K562 (cell line): ENCODE data around the gene EML6. TPM values are rescaled to one million over a fixed set of nuclear protein-coding genes. Genes with fewer than 3 reads are reported as not detected.

Experiments used
- ATAC-seq: fragments of 200-7000 bp; cut with Tn5 transposase; 3 replicates; pipeline ENCODE4 v1.9.1; 2020; ENCODE audit warnings: moderate library complexity
- BruUV-seq: library from RNA; stranded (reverse); fragments of 400-500 nt; replicated peaks from 2 replicates; lab custom pipeline; 2021; lab: Mats Ljungman, UMichigan
- CTCF ChIA-PET: fragments of 300-600 bp; formaldehyde crosslinking; extraction: SDS; loops from one replicate; lab custom pipeline; 2021; ENCODE audit warnings: low intra/inter-chr PET ratio; lab: Yijun Ruan, JAX
- POLR2A ChIA-PET: fragments of 300-600, 350-650 bp; sonication (Branson Sonifier 250); formaldehyde crosslinking; extraction: SDS; loops from one replicate; lab custom pipeline; 2021; ENCODE audit warnings: antibody characterized with exemption, inconsistent platforms; lab: Yijun Ruan, JAX
- DNase-seq, 4 experiments: peaks; one replicate each; pipeline versions ENCODE4 v3.0.0 to v3.0.0-alpha.2; 2011 to 2018; ENCODE audit warnings: low spot score in 3 of 4, mixed read lengths in 3 of 4; ENCODE audit errors: extremely low read depth in 1 of 4
- FAIRE-seq: peaks from 2 replicates; lab custom pipeline; 2011; peaks lifted over from hg19 to GRCh38; lab: Jason Lieb, UNC
- H2AFZ ChIP-seq: 2 replicates; pipeline ENCODE4 v1.6.0; 2011; ENCODE audit warnings: low read depth, low read length, control low read depth, inconsistent platforms
- H3K27ac ChIP-seq: fragments of 200-600 bp; 3 replicates; pipeline ENCODE4 v1.8.0; 2011; ENCODE audit warnings: low read depth, mild to moderate bottlenecking, control low read depth, inconsistent platforms, low read length, moderate library complexity, mixed read lengths; ENCODE audit errors: extremely low read depth
- H3K27me3 ChIP-seq, 2 experiments: fragments of 300-600 bp in 1 of 2; 2 replicates in 1 of 2; 3 replicates in 1 of 2; pipeline versions ENCODE4 v1.6.0 to v1.8.0; 2011; ENCODE audit warnings: inconsistent platforms in 2 of 2, low read length in 2 of 2, mild to moderate bottlenecking in 1 of 2, mixed read lengths in 1 of 2, moderate library complexity in 1 of 2; ENCODE audit not compliant: control insufficient read depth in 2 of 2, insufficient read depth in 2 of 2
- H3K36me3 ChIP-seq: fragments of 300-600 bp; 3 replicates; pipeline ENCODE4 v1.8.0; 2011; ENCODE audit warnings: mild to moderate bottlenecking, low read length, inconsistent platforms; ENCODE audit not compliant: control insufficient read depth, insufficient read depth
- H3K4me1 ChIP-seq, 2 experiments: fragments of 200-600 bp in 1 of 2; replicated peaks in 1 of 2; 2 replicates in 1 of 2; 3 replicates in 1 of 2; pipeline versions ENCODE4 v1.5.1 to v1.8.0; 2011; ENCODE audit warnings: inconsistent platforms in 2 of 2, low read length in 2 of 2, mild to moderate bottlenecking in 1 of 2, mixed read lengths in 1 of 2, moderate library complexity in 1 of 2; ENCODE audit not compliant: control insufficient read depth in 2 of 2, insufficient read depth in 2 of 2
- H3K4me2 ChIP-seq: 2 replicates; pipeline ENCODE4 v1.6.1; 2011; ENCODE audit warnings: low read length, control low read depth, inconsistent platforms, mixed read lengths; ENCODE audit not compliant: insufficient read depth
- H3K4me3 ChIP-seq: fragments of 200-600 bp; sonication (generic), shearing (Covaris generic); 2 replicates; pipeline ENCODE4 v1.5.1; 2016; ENCODE audit warnings: control low read depth, inconsistent platforms
- H3K79me2 ChIP-seq: fragments of 200-600 bp; 3 replicates; pipeline ENCODE4 v1.8.0; 2011; ENCODE audit warnings: low read length, inconsistent platforms; ENCODE audit not compliant: control insufficient read depth, insufficient read depth
- H3K9ac ChIP-seq, 2 experiments: 2 replicates each; pipeline versions ENCODE4 v1.6.0 to v1.6.1; 2011; ENCODE audit warnings: low read depth in 2 of 2, low read length in 2 of 2, control low read depth in 1 of 2, inconsistent platforms in 1 of 2, mild to moderate bottlenecking in 1 of 2, mixed read lengths in 1 of 2; ENCODE audit not compliant: insufficient read depth in 1 of 2
- H3K9me1 ChIP-seq: one replicate; pipeline ENCODE4 v1.6.0; 2011; ENCODE audit warnings: inconsistent platforms, mild to moderate bottlenecking, low read length, moderate library complexity; ENCODE audit not compliant: control insufficient read depth, insufficient read depth
- H3K9me3 ChIP-seq: replicated peaks from 2 replicates; pipeline ENCODE4 v1.5.1; 2011; ENCODE audit warnings: low read depth, low read length, inconsistent platforms; ENCODE audit not compliant: control insufficient read depth, insufficient read depth
- H4K20me1 ChIP-seq: replicated peaks from 2 replicates; pipeline ENCODE4 v1.6.1; 2011; ENCODE audit warnings: low read length, inconsistent platforms, mixed read lengths; ENCODE audit not compliant: control insufficient read depth, insufficient read depth
- HDAC1 ChIP-seq, 2 experiments: fragments of 450-650 bp; IDR thresholded peaks; 2 replicates each; pipeline ENCODE4 v1.6.1; 2016 to 2017; ENCODE audit warnings: inconsistent platforms in 1 of 2, mild to moderate bottlenecking in 1 of 2, moderate library complexity in 1 of 2
- HNRNPL ChIP-seq: fragments of 200-400 bp; formaldehyde crosslinking; IDR thresholded peaks from 2 replicates; pipeline ENCODE4 v1.6.1; 2017; ENCODE audit warnings: low read depth, mild to moderate bottlenecking, low read length
- NFATC3 ChIP-seq: fragments of 450-650 bp; IDR thresholded peaks from 2 replicates; pipeline ENCODE4 v1.6.1; 2017; ENCODE audit warnings: mild to moderate bottlenecking
- NR2C2 ChIP-seq, 2 experiments: fragments of 200-800 bp in 1 of 2; sonication (Bioruptor generic) in 1 of 2; sonication (generic) in 1 of 2; formaldehyde crosslinking in 1 of 2; IDR thresholded peaks; 2 replicates each; pipeline versions ENCODE4 v1.6.1 to v1.8.0; 2016 to 2022; ENCODE audit warnings: mild to moderate bottlenecking in 1 of 2, missing compliant biosample characterization in 1 of 2, missing genetic modification characterization in 1 of 2, missing genetic modification reagents in 1 of 2
- PRPF4 ChIP-seq: fragments of 200-400 bp; formaldehyde crosslinking; IDR thresholded peaks from one replicate; pipeline ENCODE4 v1.6.1; 2017; ENCODE audit warnings: low read length, low read depth, mild to moderate bottlenecking; ENCODE audit not compliant: insufficient read depth, poor library complexity, severe bottlenecking
- ZNF282 ChIP-seq: sonication (generic); formaldehyde crosslinking; IDR thresholded peaks from 2 replicates; pipeline ENCODE4 v1.8.1; 2023; ENCODE audit warnings: missing genetic modification reagents
- ZNF384 ChIP-seq: IDR thresholded peaks from 2 replicates; pipeline ENCODE4 v1.6.1; 2012; ENCODE audit warnings: low read depth, low read length, improper control_type of control experiment
- ZNF512 ChIP-seq: IDR thresholded peaks from 2 replicates; pipeline ENCODE4 v1.6.1; 2016; ENCODE audit warnings: missing genetic modification characterization, missing compliant biosample characterization
- WGBS: fragments of 100-300 bp; shearing (Covaris generic); methylation state at CpG from one replicate; pipeline ENCODE4 v1.1.6; 2016; ENCODE audit warnings: low coverage, mixed read lengths; ENCODE audit not compliant: insufficient coverage; ENCODE audit errors: missing lambda C conversion rate; 5-methylcytosine and 5-hydroxymethylcytosine counted together
- in situ Hi-C: fragments of 300-500 bp; cut with MboI; formaldehyde crosslinking; loops from 4 replicates; pipeline ENCODE4 v1.15.0; 2018; ENCODE audit warnings: inconsistent platforms, mixed read lengths
- intact Hi-C: fragments of 100-400 bp; cut with micrococcal nuclease; formaldehyde crosslinking; loops from 2 replicates; pipeline ENCODE4 v1.14.2; 2022
- polyA plus RNA-seq, 8 experiments: library from polyadenylated mRNA; depleted of rRNA in 4 of 8; stranded (reverse) in 5 of 8; unstranded in 3 of 8; fragments of >200 nt; fragmentation: Nextera tagmentation in 2 of 8; fragmentation: Illumina TruSeq in 1 of 8; extraction: Ambion mirVana in 2 of 8; extraction: Trizol in 1 of 8; gene quantifications; 2 replicates each; pipeline versions ENCODE4 v1.2.1 to v1.2.3, GENCODE V29; 2011 to 2014; ENCODE audit warnings: inconsistent platforms in 1 of 8, missing spikeins in 1 of 8
- total RNA-seq, 7 experiments: library from RNA; depleted of rRNA in 6 of 7; stranded (reverse); fragments of >200 nt in 6 of 7; fragmentation: Illumina TruSeq in 2 of 7; extraction: Trizol in 2 of 7; gene quantifications; 2 replicates each; pipeline versions ENCODE4 v1.2.1 to v1.2.3, GENCODE V29; 2011 to 2021; ENCODE audit warnings: low replicate concordance in 1 of 7

The EML6 gene
- total and polyA plus RNA-seq, 9 of the 15 experiments (the other 6 are each of a cell fraction or from before 2014, with no cell fraction given), result 0.07 to 0.56 (median 0.25) TPM

- H3K36me3 ChIP-seq, result no peaks in the 10 kb centered on the region
- H3K27ac ChIP-seq, result no peak overlapping the region
- no peaks in the 10 kb centered on the region; a peak in 1 of 5 replicates for H3K27me3 ChIP-seq
- H3K4me1 ChIP-seq, result peaks cover 31 to 51% of the 10 kb centered on the region in 2 experiments
- no peak overlapping the region for H3K4me3 ChIP-seq
- no peaks in the 10 kb centered on the region for H3K9me3 ChIP-seq
- TF ChIP-seq PRPF4 (no peak), NR2C2 (CRISPR knock-in tag; IDR thresholded peaks at IDR 0.05) (no peak), NR2C2 (tag; IDR thresholded peaks at IDR 0.05) (no peak), HDAC1 (IDR thresholded peaks at IDR 0.05) (no peak), ZNF282 (CRISPR knock-in tag) (no peak), ZNF512 (tag) (no peak), ZNF384 (no peak), NFATC3 (no peak), HNRNPL (no peak)
- ATAC-seq, result no peak
- H3K79me2 ChIP-seq, result no peaks in the 10 kb centered on the region
- no peak for DNase-seq
- intact Hi-C loops, result no loop called here
- H2AFZ ChIP-seq, result no peak overlapping the region
- no peaks in the 10 kb centered on the region for H3K9me1 ChIP-seq
- ChIA-PET CTCF (no interaction called here), POLR2A (interaction anchor here (2.5 kb wide), 1 partner anchor 15 kb away, joined by 6 read pairs; no protein-coding TSS in a partner anchor)
- no peak overlapping the region for H3K4me2 ChIP-seq
- 82% methylated on average over 7 of the region's 8 CpGs for WGBS
- H3K9ac ChIP-seq, result peak overlapping the region in 1 of 2 experiments; percentile 51; a peak in 1 of 4 replicates
- BruUV-seq, result no TSS peak
- no peak for FAIRE-seq
- in situ Hi-C loops, result no loop called here
- no peaks in the 10 kb centered on the region for H4K20me1 ChIP-seq
These were observed 230.7 kb downstream of the EML6 start for GRCh38 chr2:54954158-54954557.
